Keratinocyte (primary cell): ENCODE data around the gene SLC37A3. TPM values are rescaled to one million over a fixed set of nuclear protein-coding genes. Genes with fewer than 3 reads are reported as not detected.

ENCODE experiments used
- DNase-seq: peaks from one replicate; pipeline ENCODE4 v3.0.0-alpha.2; 2011; ENCODE audit warnings: low read depth, missing footprints, low spot score
- FAIRE-seq: peaks from 2 replicates; lab custom pipeline; 2011; peaks lifted over from hg19 to GRCh38; lab: Jason Lieb, UNC
- H2AFZ ChIP-seq: 2 replicates; pipeline ENCODE4 v1.6.0; 2012; ENCODE audit warnings: low read length, control low read depth, inconsistent platforms; ENCODE audit not compliant: control insufficient read depth
- H3K27ac ChIP-seq: 2 replicates; pipeline ENCODE4 v1.5.1; 2011; ENCODE audit warnings: low read length; ENCODE audit not compliant: control insufficient read depth, insufficient read depth
- H3K27me3 ChIP-seq: 3 replicates; pipeline ENCODE4 v1.6.0; 2011; ENCODE audit warnings: low read length; ENCODE audit not compliant: control insufficient read depth, insufficient read depth; ENCODE audit errors: extremely low read depth
- H3K36me3 ChIP-seq, 2 experiments: 2 replicates in 1 of 2; 3 replicates in 1 of 2; pipeline ENCODE4 v1.5.1; 2011; ENCODE audit warnings: low read length in 2 of 2, mild to moderate bottlenecking in 1 of 2; ENCODE audit not compliant: control insufficient read depth in 2 of 2, insufficient read depth in 2 of 2; ENCODE audit errors: extremely low read depth in 1 of 2
- H3K4me1 ChIP-seq: 3 replicates; pipeline ENCODE4 v1.5.1; 2011; ENCODE audit warnings: low read length; ENCODE audit not compliant: control insufficient read depth, insufficient read depth; ENCODE audit errors: extremely low read depth
- H3K4me2 ChIP-seq: 3 replicates; pipeline ENCODE4 v1.6.0; 2011; ENCODE audit warnings: low read depth, low read length; ENCODE audit not compliant: control insufficient read depth, insufficient read depth; ENCODE audit errors: extremely low read depth
- H3K4me3 ChIP-seq, 3 experiments: fragments of 200-600 bp in 1 of 3; sonication (generic) in 1 of 3; 2 replicates in 2 of 3; 3 replicates in 1 of 3; pipeline ENCODE4 v1.5.1; 2011 to 2016; ENCODE audit warnings: low read length in 3 of 3, mild to moderate bottlenecking in 3 of 3, control low read depth in 2 of 3, inconsistent platforms in 1 of 3, low read depth in 1 of 3, mixed read lengths in 1 of 3, mixed run types in 1 of 3, moderate library complexity in 1 of 3; ENCODE audit not compliant: control insufficient read depth in 2 of 3, insufficient read depth in 2 of 3; ENCODE audit errors: extremely low read depth in 1 of 3
- H3K79me2 ChIP-seq: 2 replicates; pipeline ENCODE4 v1.6.0; 2012; ENCODE audit warnings: low read length; ENCODE audit not compliant: control insufficient read depth, insufficient read depth
- H3K9ac ChIP-seq: 3 replicates; pipeline ENCODE4 v1.6.0; 2011; ENCODE audit warnings: low read length; ENCODE audit not compliant: control insufficient read depth, insufficient read depth; ENCODE audit errors: extremely low read depth
- H3K9me1 ChIP-seq: 3 replicates; pipeline ENCODE4 v1.6.0; 2011; ENCODE audit warnings: low read length; ENCODE audit not compliant: control insufficient read depth, insufficient read depth; ENCODE audit errors: extremely low read depth
- H3K9me3 ChIP-seq: 2 replicates; pipeline ENCODE4 v1.5.1; 2012; ENCODE audit warnings: low read depth, low read length; ENCODE audit not compliant: control insufficient read depth
- H4K20me1 ChIP-seq: 3 replicates; pipeline ENCODE4 v1.6.0; 2011; ENCODE audit warnings: low read length; ENCODE audit not compliant: control insufficient read depth, insufficient read depth; ENCODE audit errors: extremely low read depth
- CTCF ChIP-seq, 3 experiments: IDR thresholded peaks in 1 of 3; conservative IDR thresholded peaks in 1 of 3; optimal IDR thresholded peaks in 1 of 3; 2 replicates in 2 of 3; 3 replicates in 1 of 3; pipeline versions ENCODE3 to v1.5.1; 2011; ENCODE audit warnings: low read length in 3 of 3, mild to moderate bottlenecking in 3 of 3, moderate library complexity in 2 of 3, control low read depth in 1 of 3, inconsistent platforms in 1 of 3; ENCODE audit not compliant: insufficient read depth in 2 of 3; ENCODE audit errors: extremely low read depth in 1 of 3
- EZH2 ChIP-seq: IDR thresholded peaks from one replicate; pipeline ENCODE4 v1.6.1; 2012; ENCODE audit warnings: inconsistent platforms, mild to moderate bottlenecking, low read length, moderate library complexity
- dilution Hi-C: fragments of 300-500 bp; cut with MboI; formaldehyde crosslinking; loops from one replicate; pipeline ENCODE4 v1.7.0; 2020; ENCODE audit warnings: low sequenced_read_pairs; ENCODE audit not compliant: extremely low pct_ligation_motif_present
- polyA plus RNA-seq, 5 experiments: library from polyadenylated mRNA; depleted of rRNA in 3 of 5; stranded (reverse) in 3 of 5; stranded (forward) in 1 of 5; unstranded in 1 of 5; fragments of >200 nt; gene quantifications; 1 replicate in 1 of 5; 2 replicates in 3 of 5; 3 replicates in 1 of 5; pipeline versions ENCODE4 v1.2.1 to v1.2.3, GENCODE V29; 2011 to 2012; ENCODE audit warnings: missing spikeins in 2 of 5, low read depth in 1 of 5, low replicate concordance in 1 of 5

SLC37A3 gene
- polyA plus RNA-seq, 1 donor (not counting 4 experiments of a cell fraction or from before 2014, with no cell fraction given): 51.4 TPM

- H3K36me3 ChIP-seq: peaks cover 3 to 5% of the 10 kb centered on the region in 2 experiments
- FAIRE-seq: no peak
- H3K9me1 ChIP-seq: no peaks in the 10 kb centered on the region
- no peak overlapping the region for H3K4me3 ChIP-seq
- no peak for DNase-seq
- H4K20me1 ChIP-seq: no peaks in the 10 kb centered on the region
- peaks cover 45% of the 10 kb centered on the region for H3K79me2 ChIP-seq
- no peaks in the 10 kb centered on the region for H3K9me3 ChIP-seq
- no peak overlapping the region for H3K27ac ChIP-seq
- no peak for TF ChIP-seq EZH2
- TF ChIP-seq CTCF (optimal IDR thresholded peaks at IDR 0.05 in 1 of 3, IDR thresholded peaks at IDR 0.05 in 1 of 3, conservative IDR thresholded peaks at IDR 0.05 in 1 of 3; ENCODE audit: extremely low read depth in 1 of 3, insufficient read depth in 2 of 3, low read length in 3 of 3): no peak
- H3K4me1 ChIP-seq: no peaks in the 10 kb centered on the region
- no peak overlapping the region for H3K9ac ChIP-seq
- no peaks in the 10 kb centered on the region for H3K27me3 ChIP-seq
- dilution Hi-C loops: no loop called here
- H2AFZ ChIP-seq: no peak overlapping the region
- no peak overlapping the region for H3K4me2 ChIP-seq
Observed at GRCh38 chr7:140384894-140385545, 13.3 kb downstream of the SLC37A3 start.

GRCh38 chr7:140383954-140384713 lies 14.2 kb downstream of the SLC37A3 start:
- Histone ChIP-seq H3K4me3 (no peak overlapping the region), H3K9ac (no peak overlapping the region), H3K36me3 (peaks cover 3 to 7% of the 10 kb centered on the region in 2 experiments), H3K4me2 (no peak overlapping the region), H2AFZ (no peak overlapping the region), H3K79me2 (peaks cover 36% of the 10 kb centered on the region), H3K9me3 (no peaks in the 10 kb centered on the region), H4K20me1 (no peaks in the 10 kb centered on the region), H3K27me3 (no peaks in the 10 kb centered on the region), H3K9me1 (no peaks in the 10 kb centered on the region), H3K4me1 (no peaks in the 10 kb centered on the region), H3K27ac (no peak overlapping the region)
- dilution Hi-C loops: no loop called here
- DNase-seq: no peak
- no peak for FAIRE-seq
- TF ChIP-seq CTCF (optimal IDR thresholded peaks at IDR 0.05 in 1 of 3, IDR thresholded peaks at IDR 0.05 in 1 of 3, conservative IDR thresholded peaks at IDR 0.05 in 1 of 3; ENCODE audit: extremely low read depth in 1 of 3, insufficient read depth in 2 of 3, low read length in 3 of 3) (no peak), EZH2 (no peak)
